Activated CD4-positive, alpha-beta T cell treated with anti-CD3 and anti-CD28 coated beads, Interleukin-2, Interleukin-6, amounts not matched to agents 100 ng/mL and 50 ng/mL, durations not matched to agents 16 hours and 8 hours (primary cell): ENCODE results near the gene HNRNPH2.

Source experiments
- DNase-seq: peaks from one replicate; pipeline ENCODE4 v3.0.0-alpha.2; 2020

HNRNPH2 gene, protein sequence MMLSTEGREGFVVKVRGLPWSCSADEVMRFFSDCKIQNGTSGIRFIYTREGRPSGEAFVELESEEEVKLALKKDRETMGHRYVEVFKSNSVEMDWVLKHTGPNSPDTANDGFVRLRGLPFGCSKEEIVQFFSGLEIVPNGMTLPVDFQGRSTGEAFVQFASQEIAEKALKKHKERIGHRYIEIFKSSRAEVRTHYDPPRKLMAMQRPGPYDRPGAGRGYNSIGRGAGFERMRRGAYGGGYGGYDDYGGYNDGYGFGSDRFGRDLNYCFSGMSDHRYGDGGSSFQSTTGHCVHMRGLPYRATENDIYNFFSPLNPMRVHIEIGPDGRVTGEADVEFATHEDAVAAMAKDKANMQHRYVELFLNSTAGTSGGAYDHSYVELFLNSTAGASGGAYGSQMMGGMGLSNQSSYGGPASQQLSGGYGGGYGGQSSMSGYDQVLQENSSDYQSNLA

DNA sequence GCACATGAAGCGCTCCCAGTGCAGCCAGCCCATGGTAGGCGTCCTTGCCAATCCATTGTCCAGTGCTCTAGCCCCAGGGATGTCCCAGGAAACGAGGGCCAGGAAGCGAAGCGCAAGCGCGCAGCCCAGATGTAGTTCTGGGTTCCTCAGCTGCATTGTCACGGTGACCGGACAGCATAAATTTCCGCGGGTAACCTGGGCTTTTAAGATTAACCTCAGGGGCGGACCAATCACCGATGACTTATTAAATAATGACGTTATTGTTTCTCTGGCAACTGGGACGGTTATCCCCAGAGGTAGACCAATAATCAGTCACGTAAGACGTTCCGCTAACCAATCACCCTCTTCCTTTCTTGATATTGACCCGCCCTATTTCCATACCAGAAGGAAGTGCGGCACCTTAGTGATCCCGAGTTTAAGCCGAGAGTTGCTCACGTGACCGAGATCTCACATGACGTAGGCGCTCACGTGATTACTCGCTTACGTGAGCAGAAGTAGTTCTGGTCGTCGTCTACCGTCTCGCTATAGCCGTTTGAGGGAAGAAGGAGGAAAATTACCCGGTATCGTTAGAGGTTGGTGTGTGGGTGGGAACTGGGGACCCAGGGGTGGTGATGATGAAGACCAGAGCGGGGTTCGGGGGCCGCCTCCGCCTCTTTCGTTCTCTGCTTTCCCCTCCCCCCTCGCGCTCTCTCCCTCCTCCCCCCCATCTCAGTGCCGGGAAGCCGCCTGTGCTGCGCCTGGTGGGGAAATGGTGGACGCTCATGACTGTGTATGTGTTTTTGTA, at the start of gene HNRNPH2, which contains the start of gene GLA:
Gene HNRNPH2 (plus strand): TSS at position 475 of the 784 bp plus-strand sequence. CDS start 3,767 bp downstream, outside the sequence.
Gene GLA (minus strand): TSS at position 178 of the 784 bp plus-strand sequence. CDS start 22 bp downstream, at position 156.
- DNase-seq = peak; percentile 92

DNA sequence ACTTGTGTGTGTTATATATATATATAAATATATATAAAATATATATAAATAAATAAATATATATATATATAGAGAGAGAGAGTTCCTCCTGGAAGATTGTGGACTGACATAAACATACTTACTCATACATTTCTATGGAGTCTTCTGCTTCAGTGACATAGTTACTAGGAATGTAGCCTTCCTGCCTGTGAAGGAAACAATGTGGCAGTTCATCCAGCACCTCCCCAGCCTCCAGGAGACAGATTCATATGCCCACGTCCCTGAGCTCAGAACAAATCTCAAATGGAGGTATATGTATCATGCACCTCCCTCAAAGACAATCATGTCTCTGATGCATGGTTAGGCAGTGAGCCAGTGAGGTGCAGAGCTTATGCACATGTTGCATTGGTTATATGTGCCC, 48.1 kb upstream of the HNRNPH2 start:
- no peak for DNase-seq

DNA sequence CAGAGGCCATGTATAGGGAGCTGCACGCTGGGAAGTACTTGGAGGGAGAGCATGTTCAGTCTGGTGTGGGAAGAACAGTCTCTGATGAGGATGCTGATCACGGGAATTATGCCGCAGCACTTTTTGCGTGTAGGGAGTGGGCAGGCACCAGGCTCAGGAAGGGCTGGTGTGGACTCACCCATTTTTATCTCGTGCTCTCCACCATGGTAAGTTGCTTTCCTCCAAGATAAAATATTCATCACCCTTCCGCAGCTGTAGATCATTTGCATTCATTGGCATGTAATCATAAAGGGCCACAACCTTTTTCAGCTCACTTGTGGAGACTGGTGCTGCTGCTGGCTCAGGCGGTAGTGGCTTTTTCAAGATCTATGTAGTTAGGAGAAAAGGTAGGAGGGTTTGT, 47.6 kb upstream of the HNRNPH2 start:
- no peak for DNase-seq

DNA sequence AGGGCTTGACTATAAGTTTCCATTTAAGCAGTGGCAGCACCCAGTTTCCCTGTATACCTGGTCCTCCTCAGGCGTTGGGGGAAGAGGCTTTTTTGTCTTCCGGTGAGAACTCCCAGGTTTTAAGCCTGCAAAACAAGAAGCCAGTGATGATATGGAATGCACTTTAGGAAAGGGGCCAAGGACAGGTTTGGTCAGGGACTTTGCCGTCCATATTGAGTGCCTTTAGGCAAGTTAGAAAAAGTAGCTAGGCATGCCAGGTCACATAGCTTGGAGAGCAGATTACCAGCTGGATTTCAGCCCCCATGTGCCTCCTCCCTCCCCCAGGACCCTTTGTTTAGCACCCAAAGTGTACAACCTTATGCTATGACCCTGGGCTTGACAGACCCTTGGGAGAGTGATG, 45.9 kb upstream of the HNRNPH2 start:
- no peak for DNase-seq

DNA sequence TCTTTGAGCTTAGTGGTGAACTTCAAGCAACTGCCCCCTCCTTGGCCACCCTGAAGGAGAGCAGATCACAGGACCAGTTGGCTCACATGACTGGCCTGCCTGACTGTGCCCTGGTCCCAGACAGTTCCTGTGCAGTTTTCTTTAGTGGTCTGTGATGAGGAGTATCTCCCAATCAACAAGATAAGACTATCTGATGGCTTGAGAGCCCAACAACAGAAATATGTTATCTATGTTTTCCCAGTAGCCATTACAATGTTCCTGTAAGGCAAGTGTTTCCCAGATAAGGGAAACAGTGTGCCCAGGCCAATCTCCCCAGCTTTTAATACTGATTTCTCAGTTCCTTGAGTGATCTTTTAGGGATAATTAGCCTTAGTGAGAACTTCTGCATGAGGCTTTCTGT, 45.3 kb upstream of the HNRNPH2 start:
- DNase-seq = no peak

DNA sequence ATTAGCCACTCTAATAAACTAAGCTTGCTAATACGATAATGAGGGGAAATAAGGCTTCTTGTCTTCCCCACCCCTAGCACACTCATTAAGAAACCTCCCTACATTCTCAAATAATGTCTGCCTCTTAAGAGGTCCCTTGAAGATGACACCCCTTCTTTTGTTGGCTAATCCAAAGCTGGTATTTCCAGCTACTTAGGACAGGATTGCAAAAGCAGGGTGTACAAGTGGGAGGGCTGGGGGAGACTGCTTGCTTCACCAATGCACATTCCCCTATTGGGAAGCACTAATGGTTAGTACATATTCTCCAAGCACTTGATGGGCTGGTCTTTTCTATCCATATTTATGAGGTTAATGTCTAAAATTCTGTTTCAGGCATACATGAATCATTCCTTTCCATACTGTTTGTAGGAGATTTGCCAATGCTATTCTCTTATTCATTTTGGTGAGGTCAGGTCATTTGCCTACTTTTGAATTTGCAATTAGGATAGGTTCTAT, 42.7 kb upstream of the HNRNPH2 start:
- DNase-seq = no peak

DNA sequence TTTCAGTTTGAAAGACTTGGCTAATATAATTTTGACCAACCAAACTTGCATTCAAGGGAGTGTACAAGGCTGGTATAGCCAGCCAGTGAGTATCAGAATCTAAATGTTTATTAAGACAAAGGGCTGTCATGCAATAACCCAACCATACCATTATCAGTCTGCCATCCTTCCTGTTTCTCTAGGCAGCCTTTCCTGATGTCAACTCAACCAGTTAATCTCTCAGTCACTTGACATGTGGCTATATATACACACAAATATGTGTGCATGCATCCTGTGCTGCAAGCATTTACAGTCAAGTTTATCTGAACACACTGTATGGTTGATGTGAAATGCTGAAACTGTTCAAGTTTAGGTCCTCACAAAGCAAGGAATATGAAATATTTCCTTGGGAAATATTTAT, 39.2 kb upstream of the HNRNPH2 start:
- no peak for DNase-seq

DNA sequence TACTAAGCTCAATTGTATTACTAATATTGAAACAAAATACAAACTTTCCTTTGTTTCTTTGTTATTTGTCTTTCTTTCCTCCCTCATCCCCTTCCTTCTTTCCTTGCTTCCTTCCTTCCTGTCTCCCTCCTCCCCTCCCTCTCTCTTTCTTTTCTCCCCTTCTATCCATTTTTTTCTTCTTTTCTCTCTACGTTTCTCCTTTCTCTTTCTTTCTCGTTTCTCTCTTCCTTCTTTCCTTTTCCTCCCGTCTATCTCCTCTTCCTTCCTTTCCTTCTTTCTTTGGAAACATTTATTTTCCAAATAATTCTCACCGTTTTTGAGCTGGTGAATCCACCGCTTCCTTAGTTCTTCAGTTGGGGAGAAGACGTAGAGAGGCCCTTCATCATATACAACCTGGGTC, 38.3 kb upstream of the HNRNPH2 start:
- no peak for DNase-seq

DNA sequence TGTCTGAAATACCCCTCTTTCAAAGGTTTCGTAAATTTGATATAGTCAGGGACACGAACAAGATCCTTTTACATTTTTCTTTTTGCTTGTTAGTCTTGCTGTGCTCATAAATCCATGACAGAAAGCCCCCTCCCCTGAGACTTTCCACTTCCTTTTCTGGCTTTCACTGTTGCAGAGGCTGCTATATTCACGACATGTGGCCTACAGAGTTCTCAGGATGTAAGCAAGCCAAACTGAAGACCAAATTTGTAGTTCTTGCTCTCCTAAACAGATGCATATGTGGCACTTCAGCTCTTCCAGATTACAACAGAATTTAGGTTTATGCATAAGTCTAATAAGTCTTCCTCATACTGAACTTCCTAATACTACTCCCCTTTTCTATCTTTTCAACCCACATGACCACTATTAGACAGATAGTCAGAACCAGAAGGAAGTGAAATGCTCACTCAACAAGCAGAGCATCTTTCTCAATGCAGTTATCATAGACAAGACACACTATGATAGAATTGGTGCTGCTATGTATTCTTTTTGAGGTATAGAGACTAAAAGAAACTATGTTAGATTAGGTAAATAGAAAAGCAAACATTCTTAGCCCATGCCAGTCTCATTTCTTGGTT, 37.0 kb upstream of the HNRNPH2 start:
- no peak for DNase-seq

DNA sequence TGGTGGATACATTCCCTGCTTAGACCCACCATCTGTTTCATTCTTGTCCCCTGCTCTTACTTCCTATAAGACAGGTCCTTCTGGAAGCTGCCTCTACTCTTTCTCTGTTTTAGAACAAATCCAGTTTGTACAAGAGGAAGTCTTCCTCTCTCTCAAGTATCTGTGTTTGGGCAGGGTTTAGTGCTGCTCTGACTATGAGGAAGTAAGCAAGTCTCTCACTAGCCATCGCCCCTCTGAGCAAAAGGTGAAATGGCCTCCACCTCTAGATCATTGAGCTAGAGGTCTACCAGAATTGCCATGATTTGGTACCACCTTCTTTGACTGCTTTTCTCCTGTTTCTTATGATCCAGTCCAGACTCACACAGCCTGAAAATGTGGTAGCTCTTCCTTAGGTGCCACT, 30.5 kb upstream of the HNRNPH2 start:
- DNase-seq = no peak

DNA sequence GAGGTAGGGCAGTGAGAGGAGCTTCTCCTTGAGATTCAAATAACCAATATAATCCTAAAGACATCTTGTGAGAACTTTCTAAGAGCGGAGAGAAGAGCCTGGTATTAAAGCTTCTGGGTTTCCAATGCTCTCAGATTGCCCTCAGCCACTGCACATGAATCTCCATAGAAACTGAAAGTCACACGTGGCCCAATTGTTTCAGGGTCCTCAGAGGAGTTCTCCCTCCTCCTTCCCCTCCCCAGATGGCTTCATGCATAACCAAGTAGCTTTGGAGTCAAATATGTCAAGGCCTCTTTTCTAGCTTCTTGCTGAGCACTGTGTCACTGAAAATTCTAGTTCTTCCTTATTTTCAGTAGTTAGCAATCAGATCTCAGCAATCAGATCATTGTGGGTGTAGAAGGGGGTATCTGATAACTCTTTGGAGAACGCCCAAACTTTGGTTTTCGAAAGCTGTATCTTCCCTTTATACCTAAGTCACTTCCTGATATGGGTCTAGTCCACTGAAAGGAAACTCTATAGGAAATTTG, 24.3 kb upstream of the HNRNPH2 start:
- no peak for DNase-seq

DNA sequence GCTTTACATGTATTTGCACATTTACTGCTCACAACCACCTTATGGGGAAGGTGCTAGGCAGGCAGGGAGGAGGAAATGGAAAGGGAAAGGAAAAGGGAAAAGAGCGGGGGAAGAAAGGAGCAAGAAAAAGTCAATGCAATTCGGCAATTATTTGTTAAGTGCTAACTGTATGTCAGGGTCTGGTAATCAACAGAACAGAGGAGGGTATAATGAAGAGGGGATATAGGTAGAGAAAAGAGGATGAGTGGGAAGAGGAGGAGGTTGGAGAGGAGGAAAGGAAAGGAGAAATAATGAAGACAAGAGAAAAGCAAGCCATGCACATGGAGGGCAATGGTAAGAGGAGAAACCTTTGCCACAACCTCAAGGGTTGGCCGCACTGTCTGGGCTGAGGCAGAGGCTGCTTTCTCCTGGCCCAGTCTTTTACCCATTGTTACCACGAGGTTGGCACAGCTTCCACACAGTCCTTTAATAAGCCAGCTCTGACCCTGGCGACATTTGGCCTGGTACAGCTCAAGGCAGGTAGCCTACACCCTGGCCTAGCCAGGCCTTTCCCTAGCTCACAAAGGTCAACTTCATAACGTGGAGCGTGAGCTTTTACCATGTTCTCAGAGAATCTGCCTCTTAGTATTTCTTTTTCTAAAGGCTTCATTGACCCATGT, 22.9 kb upstream of the HNRNPH2 start:
- DNase-seq = no peak

DNA sequence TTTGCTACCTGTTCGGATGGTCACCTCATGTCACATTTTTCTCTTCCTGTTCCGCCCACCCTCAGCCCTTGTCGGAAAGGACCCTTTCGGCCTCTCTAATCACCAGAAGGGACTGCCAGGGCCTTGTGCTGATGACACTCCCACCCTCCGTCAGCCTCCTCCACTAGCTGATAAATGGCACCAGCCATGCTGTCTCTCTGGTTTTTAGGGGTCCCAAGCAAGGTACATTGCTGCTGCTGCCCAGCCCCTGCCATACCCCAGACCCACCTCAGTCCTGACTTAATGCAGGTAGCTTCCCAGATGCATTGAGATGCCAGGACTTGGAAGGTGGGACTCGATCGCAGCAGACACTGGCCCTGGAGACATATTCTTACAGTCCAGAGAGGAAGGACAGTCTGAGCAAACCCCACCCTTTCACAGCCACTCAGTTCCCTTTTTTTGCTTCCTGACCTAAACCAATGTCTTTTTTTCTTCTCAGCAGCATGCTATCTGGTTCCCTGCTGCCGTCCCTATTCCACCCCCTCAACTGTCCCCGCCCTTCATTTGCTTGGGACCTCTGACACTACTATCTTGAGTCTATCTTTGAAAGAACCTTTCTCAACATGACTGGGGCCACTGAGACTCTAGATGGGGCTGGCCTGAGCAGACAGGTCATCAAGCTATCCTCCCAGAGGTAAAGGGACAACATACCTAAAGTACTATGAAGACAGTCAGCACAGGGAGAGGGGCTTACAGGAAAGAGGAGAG, 22.1 kb upstream of the HNRNPH2 start, which contains the start of gene BTK:
Gene BTK (minus strand): TSS at position 397 of the 747 bp plus-strand sequence. CDS start 10,907 bp downstream, outside the sequence.
- DNase-seq = no peak

DNA sequence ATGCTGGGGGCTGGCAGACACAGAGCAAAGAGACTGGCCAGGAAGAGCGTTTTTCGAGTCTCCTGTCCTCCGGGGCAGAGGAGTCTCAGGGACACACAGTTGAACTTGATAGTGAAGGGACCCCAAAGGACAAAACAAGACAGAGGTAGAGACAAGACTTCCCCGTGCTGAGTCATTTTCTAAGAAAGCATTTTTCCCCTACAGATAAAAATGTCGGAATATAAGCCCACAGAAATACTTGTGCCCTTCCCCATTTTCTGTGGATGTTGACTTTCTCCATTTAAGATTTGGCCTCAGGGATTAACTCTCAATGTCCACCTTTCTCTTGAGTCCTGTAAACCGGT, 21.5 kb upstream of the HNRNPH2 start:
- no peak for DNase-seq

DNA sequence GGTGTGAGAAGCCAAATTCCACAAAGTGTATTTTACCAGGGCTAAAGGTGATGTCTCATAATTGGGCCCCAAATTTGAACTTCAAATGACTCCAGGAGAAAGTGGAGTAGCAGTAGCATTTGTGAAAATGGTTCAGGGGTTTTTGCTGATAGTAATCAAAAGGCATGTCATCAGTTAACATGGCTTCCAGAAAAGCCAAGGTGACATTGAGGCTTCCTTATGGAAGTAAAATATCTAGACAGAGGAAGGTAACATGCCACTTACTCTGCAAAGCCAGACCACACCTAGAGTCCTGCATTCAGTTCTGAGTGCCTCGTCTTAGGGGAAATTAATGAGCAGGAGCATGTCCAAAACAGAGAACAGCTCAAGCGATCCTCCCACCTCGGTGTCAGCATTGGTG, 19.4 kb upstream of the HNRNPH2 start:
- DNase-seq = no peak

DNA sequence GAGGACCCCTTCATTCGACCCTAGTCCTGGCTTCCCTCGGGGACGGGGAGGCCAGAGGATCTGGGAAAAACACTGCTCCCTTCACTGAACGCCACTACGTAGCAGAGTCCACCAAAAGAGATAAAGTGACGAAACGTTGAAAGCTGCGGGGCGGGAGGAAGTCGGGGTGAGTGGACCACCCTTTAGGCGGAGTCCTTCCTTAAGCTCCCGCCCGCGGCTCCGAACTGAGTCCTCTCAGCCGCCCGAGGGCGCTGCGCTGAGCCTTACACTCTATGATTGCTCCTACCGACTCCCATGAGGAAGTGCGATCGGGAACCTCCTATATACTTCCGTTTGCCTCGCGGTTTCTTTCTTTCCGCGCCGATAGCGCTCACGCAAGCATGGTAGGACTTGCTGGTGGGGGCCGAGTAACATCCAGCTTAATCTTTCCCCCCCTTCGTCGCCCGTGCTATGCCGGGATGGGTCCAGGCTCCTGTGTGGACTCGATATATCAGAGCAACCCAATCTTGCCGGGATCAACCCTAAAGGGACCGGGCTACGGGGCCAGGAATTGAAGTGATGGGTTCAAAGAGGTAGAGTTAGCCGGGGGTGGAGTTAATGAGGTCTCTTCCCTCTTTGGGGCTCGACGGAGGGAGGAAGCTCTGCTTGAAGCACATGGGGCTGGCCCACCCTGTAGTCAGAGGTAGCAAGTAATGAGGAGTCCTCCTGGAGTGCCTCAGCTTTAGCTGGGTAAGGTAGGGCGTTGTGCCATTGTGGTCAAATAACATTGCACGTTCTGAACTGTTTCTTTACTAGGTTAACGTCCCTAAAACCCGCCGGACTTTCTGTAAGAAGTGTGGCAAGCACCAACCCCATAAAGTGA, 17.1 kb upstream of the HNRNPH2 start, which contains the start of gene RPL36A:
Gene RPL36A (plus strand): TSS at position 348 of the 862 bp plus-strand sequence. CDS start 33 bp downstream, at position 381.
- peak; percentile 90 for DNase-seq

DNA sequence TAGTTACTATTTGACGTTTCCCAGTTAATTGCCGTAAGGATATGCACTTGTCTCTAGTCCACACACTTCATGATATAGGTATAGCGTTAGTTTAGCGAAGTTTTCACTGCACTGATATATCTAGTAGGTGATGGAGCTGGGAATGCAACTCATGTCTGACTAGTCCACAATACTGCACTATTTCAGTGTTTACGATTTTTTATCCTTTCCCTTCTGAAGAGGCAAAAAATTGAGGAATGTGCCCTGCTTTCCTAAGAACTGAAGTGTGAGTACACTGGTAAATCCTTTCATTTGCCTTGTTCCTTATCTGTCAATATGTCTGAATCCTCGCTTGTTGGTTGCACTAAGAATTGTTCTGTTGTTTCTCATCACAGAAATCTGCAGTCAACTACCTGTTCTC, 16.2 kb upstream of the HNRNPH2 start:
- no peak for DNase-seq

DNA sequence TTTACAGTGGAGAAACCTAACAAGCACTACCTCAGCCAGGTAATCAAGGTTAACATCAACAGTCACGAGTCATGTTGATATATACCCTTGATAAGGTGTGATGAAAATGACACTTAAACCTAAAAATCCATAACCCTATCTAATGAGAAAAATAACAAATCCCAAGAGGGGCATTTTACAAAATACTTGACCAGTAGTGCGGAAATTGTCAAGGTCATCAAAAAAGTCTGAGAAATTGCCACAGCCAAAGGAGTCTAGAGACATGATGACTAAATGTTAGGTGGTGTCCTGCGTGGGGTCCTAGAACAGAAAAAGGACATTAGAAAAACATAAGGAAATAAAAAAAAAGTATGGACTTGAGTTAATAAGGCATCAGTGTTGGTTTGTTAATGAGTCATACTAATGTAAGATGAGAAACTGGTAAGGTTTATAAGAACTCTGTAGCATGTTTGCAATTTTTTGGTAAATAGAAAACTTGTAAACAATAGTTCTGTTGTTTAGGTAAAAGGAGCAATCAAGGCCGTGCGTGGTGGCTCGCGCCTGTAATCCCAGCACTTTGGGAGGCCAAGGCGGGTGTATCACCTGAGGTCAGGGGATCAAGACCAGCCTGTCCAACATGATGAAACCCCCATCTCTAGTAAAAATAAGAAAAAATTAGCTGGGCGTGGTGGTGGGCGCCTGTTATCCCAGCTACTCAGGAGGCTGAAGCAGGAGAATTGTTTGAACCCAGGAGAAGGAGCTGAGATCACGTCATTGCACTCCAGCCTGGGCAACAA, 14.3 kb upstream of the HNRNPH2 start:
- DNase-seq = no peak

DNA sequence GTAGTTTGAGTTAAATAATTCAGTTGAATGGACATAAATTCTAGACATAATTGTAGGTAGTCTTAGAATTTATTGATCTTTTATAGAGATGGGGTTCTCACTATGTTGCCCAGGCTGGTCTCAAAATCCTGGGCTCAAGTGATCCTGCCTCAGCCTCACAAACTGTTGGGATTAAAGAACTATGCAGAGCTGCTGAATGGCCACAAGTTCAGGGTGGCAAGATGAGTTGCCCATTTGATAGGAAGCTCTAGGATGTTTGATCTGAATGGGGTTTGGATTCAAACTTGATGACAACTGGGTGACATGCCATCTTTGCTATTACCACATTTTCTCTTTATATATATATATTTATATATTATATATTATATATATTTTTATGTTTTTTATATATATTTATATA, 13.7 kb upstream of the HNRNPH2 start:
- DNase-seq = no peak

DNA sequence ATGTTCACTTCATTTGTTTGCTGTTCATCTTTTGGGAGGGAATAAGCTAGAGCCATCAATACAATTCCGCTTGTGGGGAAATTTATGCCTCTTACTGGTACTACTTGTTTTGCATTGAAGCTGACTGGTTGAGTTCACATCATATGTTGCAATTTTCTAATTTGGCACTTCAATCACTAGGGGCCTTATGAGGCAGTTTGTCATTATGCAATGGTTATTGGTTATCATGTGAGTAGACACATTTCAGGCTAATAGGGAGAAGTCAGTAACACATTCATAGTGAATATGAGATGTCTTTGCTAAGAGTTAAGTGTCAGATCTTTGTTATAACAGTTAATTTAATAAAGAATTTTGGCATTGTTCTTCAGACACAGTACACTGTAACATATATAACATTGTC, 12.2 kb upstream of the HNRNPH2 start:
- no peak for DNase-seq
